Measurements from ENCODE around the gene CYP2C8.

DNA sequence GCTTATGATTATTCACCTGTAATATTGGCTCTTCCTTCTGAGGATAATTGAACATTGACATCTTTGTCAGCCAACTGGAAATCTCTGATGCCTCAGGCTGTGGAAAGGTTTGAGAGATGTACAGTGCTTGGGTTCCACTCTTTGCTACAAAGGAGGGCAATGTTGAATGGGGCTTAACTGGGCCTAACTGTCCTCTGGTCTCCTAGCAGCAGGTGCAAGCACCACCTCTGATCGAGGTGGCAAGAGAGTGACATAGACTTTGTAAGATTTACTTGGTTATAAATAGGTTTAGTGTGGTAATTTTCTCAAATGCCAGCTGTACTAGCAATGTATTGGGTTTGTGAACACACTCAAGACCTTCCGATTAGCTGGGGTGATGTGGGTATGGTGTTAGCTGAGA lies 21.1 kb downstream of the CYP2C8 start:
- TF ChIP-seq, protein P1, sequence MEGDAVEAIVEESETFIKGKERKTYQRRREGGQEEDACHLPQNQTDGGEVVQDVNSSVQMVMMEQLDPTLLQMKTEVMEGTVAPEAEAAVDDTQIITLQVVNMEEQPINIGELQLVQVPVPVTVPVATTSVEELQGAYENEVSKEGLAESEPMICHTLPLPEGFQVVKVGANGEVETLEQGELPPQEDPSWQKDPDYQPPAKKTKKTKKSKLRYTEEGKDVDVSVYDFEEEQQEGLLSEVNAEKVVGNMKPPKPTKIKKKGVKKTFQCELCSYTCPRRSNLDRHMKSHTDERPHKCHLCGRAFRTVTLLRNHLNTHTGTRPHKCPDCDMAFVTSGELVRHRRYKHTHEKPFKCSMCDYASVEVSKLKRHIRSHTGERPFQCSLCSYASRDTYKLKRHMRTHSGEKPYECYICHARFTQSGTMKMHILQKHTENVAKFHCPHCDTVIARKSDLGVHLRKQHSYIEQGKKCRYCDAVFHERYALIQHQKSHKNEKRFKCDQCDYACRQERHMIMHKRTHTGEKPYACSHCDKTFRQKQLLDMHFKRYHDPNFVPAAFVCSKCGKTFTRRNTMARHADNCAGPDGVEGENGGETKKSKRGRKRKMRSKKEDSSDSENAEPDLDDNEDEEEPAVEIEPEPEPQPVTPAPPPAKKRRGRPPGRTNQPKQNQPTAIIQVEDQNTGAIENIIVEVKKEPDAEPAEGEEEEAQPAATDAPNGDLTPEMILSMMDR (conservative IDR thresholded peaks at IDR 0.05; ENCODE audit: low read depth, low read length) = no peak
- no peak for TF ChIP-seq EZH2 (IDR thresholded peaks at IDR 0.05; ENCODE audit: borderline replicate concordance, low read depth, low read length, poor library complexity, severe bottlenecking)
